OCI-LY1 (cell line): ENCODE data around the gene ZNF576.

ENCODE experiments used
- CTCF ChIP-seq: fragments of 200-600 bp; sonication (generic), shearing (Covaris generic); IDR thresholded peaks from 2 replicates; pipeline ENCODE4 v1.5.1; 2017; ENCODE audit warnings: mild to moderate bottlenecking, antibody characterized with exemption, low read length, moderate library complexity, mixed read lengths
- EZH2 ChIP-seq: fragments of 200-600 bp; sonication (generic), shearing (Covaris generic); IDR thresholded peaks from 2 replicates; pipeline ENCODE4 v1.8.0; 2017; ENCODE audit warnings: borderline replicate concordance, mixed run types, mild to moderate bottlenecking, antibody characterized with exemption, low read length, moderate library complexity, mixed read lengths

- TF ChIP-seq CTCF = no peak; the same call in 1 of the 2 replicates
- TF ChIP-seq EZH2 = no peak
Measured at GRCh38 chr19:43599635-43600295, 3.4 kb downstream of the ZNF576 start.
